H1 (cell line): ENCODE data around the gene BCL7B. TPM values are rescaled to one million over a fixed set of nuclear protein-coding genes. Genes with fewer than 3 reads are reported as not detected.

ENCODE experiments used
- CTCF ChIA-PET: fragments of 300-600 bp; sonication (Branson Sonifier 250); formaldehyde crosslinking; loops from one replicate; lab custom pipeline; 2021; ENCODE audit not compliant: partially characterized antibody; lab: Charles Lee
- POLR2A ChIA-PET: fragments of 300-600 bp; sonication (Branson Sonifier 250); formaldehyde crosslinking; loops from one replicate; lab custom pipeline; 2021; ENCODE audit warnings: inconsistent platforms; ENCODE audit not compliant: partially characterized antibody; lab: Charles Lee
- DNase-seq, 2 experiments: peaks; one replicate each; pipeline versions ENCODE4 v3.0.0 to v3.0.0-alpha.2; 2010 to 2022; ENCODE audit warnings: low spot score in 2 of 2, low read depth in 1 of 2, mixed read lengths in 1 of 2
- FAIRE-seq: peaks from 2 replicates; lab custom pipeline; 2011; peaks lifted over from hg19 to GRCh38; lab: Jason Lieb, UNC
- H2AFZ ChIP-seq: 2 replicates; pipeline ENCODE4 v1.8.1; 2012; ENCODE audit warnings: low read length, inconsistent platforms
- H2AK5ac ChIP-seq: 2 replicates; pipeline ENCODE4 v1.6.1; 2013; ENCODE audit warnings: low read depth, low read length
- H2BK120ac ChIP-seq: replicated peaks from 2 replicates; pipeline ENCODE3; 2013; ENCODE audit warnings: low read depth, low read length, inconsistent platforms
- H2BK12ac ChIP-seq: 2 replicates; pipeline ENCODE4 v1.6.1; 2013; ENCODE audit warnings: low read depth, low read length
- H2BK15ac ChIP-seq: 2 replicates; pipeline ENCODE4 v1.6.1; 2013; ENCODE audit warnings: low read length
- H2BK20ac ChIP-seq: 2 replicates; pipeline ENCODE4 v1.6.1; 2013; ENCODE audit warnings: low read length
- H2BK5ac ChIP-seq: 2 replicates; pipeline ENCODE4 v1.6.1; 2013; ENCODE audit warnings: low read depth, low read length
- H3K14ac ChIP-seq: 2 replicates; pipeline ENCODE4 v1.6.1; 2013; ENCODE audit warnings: inconsistent platforms; ENCODE audit not compliant: insufficient read length
- H3K18ac ChIP-seq: 2 replicates; pipeline ENCODE4 v1.6.1; 2013; ENCODE audit warnings: low read length; ENCODE audit errors: extremely low read depth
- H3K23ac ChIP-seq: 2 replicates; pipeline ENCODE4 v1.6.1; 2013; ENCODE audit warnings: inconsistent platforms; ENCODE audit not compliant: insufficient read length
- H3K23me2 ChIP-seq: 2 replicates; pipeline ENCODE4 v1.6.1; 2013; ENCODE audit warnings: low read depth, low read length
- H3K27ac ChIP-seq: 2 replicates; pipeline ENCODE4 v1.6.1; 2011; ENCODE audit warnings: low read depth, low read length, inconsistent platforms
- H3K27me3 ChIP-seq, 4 experiments: replicated peaks in 1 of 4; 1 replicate in 1 of 4; 2 replicates in 3 of 4; pipeline versions ENCODE4 v1.6.1 to v1.8.1; 2011 to 2013; ENCODE audit warnings: low read length in 3 of 4, mild to moderate bottlenecking in 3 of 4, inconsistent platforms in 2 of 4, mixed read lengths in 2 of 4, moderate library complexity in 1 of 4; ENCODE audit not compliant: control insufficient read depth in 3 of 4, insufficient read depth in 3 of 4; ENCODE audit errors: extremely low read depth in 1 of 4
- H3K36me3 ChIP-seq, 4 experiments: 2 replicates each; pipeline versions ENCODE4 v1.6.1 to v1.8.1; 2011 to 2013; ENCODE audit warnings: mild to moderate bottlenecking in 4 of 4, low read length in 3 of 4, moderate library complexity in 2 of 4, control low read depth in 1 of 4, inconsistent platforms in 1 of 4; ENCODE audit not compliant: insufficient read depth in 4 of 4, control insufficient read depth in 2 of 4
- H3K4ac ChIP-seq: replicated peaks from 2 replicates; pipeline ENCODE3; 2013; ENCODE audit warnings: low read length, low read depth, mixed read lengths, inconsistent platforms; ENCODE audit not compliant: insufficient read length
- H3K4me1 ChIP-seq, 4 experiments: replicated peaks in 1 of 4; 1 replicate in 1 of 4; 2 replicates in 3 of 4; pipeline versions ENCODE4 v1.6.1 to v1.8.1; 2011 to 2013; ENCODE audit warnings: low read length in 3 of 4, inconsistent platforms in 2 of 4, mixed read lengths in 1 of 4; ENCODE audit not compliant: insufficient read depth in 4 of 4, control insufficient read depth in 3 of 4
- H3K4me2 ChIP-seq, 2 experiments: 2 replicates each; pipeline versions ENCODE4 v1.6.1 to v1.8.1; 2011 to 2013; ENCODE audit warnings: low read depth in 2 of 2, low read length in 2 of 2, control low read depth in 1 of 2, inconsistent platforms in 1 of 2, mild to moderate bottlenecking in 1 of 2; ENCODE audit not compliant: insufficient read depth in 1 of 2
- H3K4me3 ChIP-seq, 4 experiments: fragments of 200-600, 300-600 bp in 1 of 4; sonication (generic), shearing (Covaris generic), sonication (Bioruptor Twin) in 1 of 4; 2 replicates each; pipeline versions ENCODE4 v1.5.1 to v1.8.1; 2011 to 2016; ENCODE audit warnings: low read length in 4 of 4, low read depth in 3 of 4, control low read depth in 2 of 4, inconsistent platforms in 2 of 4, mild to moderate bottlenecking in 2 of 4, mixed read lengths in 1 of 4, moderate library complexity in 1 of 4; ENCODE audit not compliant: insufficient read depth in 2 of 4; ENCODE audit errors: extremely low read depth in 1 of 4
- H3K56ac ChIP-seq: replicated peaks from 2 replicates; pipeline ENCODE3; 2013; ENCODE audit warnings: low read depth, mild to moderate bottlenecking, mixed read lengths, low read length, inconsistent platforms; ENCODE audit not compliant: insufficient read length
- H3K79me1 ChIP-seq: 2 replicates; pipeline ENCODE4 v1.6.1; 2013; ENCODE audit warnings: low read depth, low read length, control low read depth
- H3K79me2 ChIP-seq, 2 experiments: 2 replicates each; pipeline versions ENCODE4 v1.6.1 to v1.8.1; 2012 to 2013; ENCODE audit warnings: low read length in 2 of 2, mild to moderate bottlenecking in 2 of 2, inconsistent platforms in 1 of 2; ENCODE audit not compliant: insufficient read depth in 2 of 2, control insufficient read depth in 1 of 2
- H3K9ac ChIP-seq, 4 experiments: replicated peaks in 1 of 4; 1 replicate in 1 of 4; 2 replicates in 3 of 4; pipeline versions ENCODE4 v1.6.1 to v1.8.1; 2011 to 2013; ENCODE audit warnings: low read depth in 3 of 4, low read length in 3 of 4, control low read depth in 2 of 4, mild to moderate bottlenecking in 2 of 4, moderate library complexity in 2 of 4, inconsistent platforms in 1 of 4; ENCODE audit errors: extremely low read depth in 1 of 4
- H3K9me3 ChIP-seq, 2 experiments: 2 replicates each; pipeline versions ENCODE4 v1.6.1 to v1.8.1; 2012 to 2013; ENCODE audit warnings: mild to moderate bottlenecking in 2 of 2, moderate library complexity in 2 of 2, control low read depth in 1 of 2, inconsistent platforms in 1 of 2, low read depth in 1 of 2, low read length in 1 of 2, mixed read lengths in 1 of 2; ENCODE audit not compliant: insufficient read depth in 2 of 2
- H4K20me1 ChIP-seq, 2 experiments: replicated peaks in 1 of 2; 2 replicates each; pipeline versions ENCODE3 to v1.8.1; 2011 to 2013; ENCODE audit warnings: inconsistent platforms in 2 of 2, low read length in 2 of 2, mild to moderate bottlenecking in 1 of 2; ENCODE audit not compliant: insufficient read depth in 2 of 2, control insufficient read depth in 1 of 2
- H4K5ac ChIP-seq: 2 replicates; pipeline ENCODE4 v1.6.1; 2013; ENCODE audit warnings: low read length, low read depth, mixed read lengths, inconsistent platforms; ENCODE audit not compliant: insufficient read length
- H4K8ac ChIP-seq: 2 replicates; pipeline ENCODE4 v1.8.0; 2013; ENCODE audit warnings: mild to moderate bottlenecking, moderate library complexity, low read length, inconsistent platforms; ENCODE audit not compliant: insufficient read depth; ENCODE audit errors: extremely low read depth
- H4K91ac ChIP-seq: replicated peaks from 2 replicates; pipeline ENCODE3; 2013; ENCODE audit warnings: low read length, mixed read lengths, inconsistent platforms; ENCODE audit not compliant: insufficient read length
- BACH1 ChIP-seq: IDR thresholded peaks from 2 replicates; pipeline ENCODE4 v1.6.1; 2012; ENCODE audit warnings: low read length, improper control_type of control experiment
- CTBP2 ChIP-seq: IDR thresholded peaks from 2 replicates; pipeline ENCODE4 v1.7.0; 2011; ENCODE audit warnings: borderline replicate concordance, mild to moderate bottlenecking, moderate library complexity, mixed read lengths, low read length; ENCODE audit not compliant: insufficient read depth, insufficient read length
- EGR1 ChIP-seq: IDR thresholded peaks from 2 replicates; pipeline ENCODE4 v1.6.1; 2011; ENCODE audit warnings: low read depth, low read length, borderline replicate concordance
- JUN ChIP-seq: IDR thresholded peaks from 2 replicates; pipeline ENCODE4 v1.6.1; 2011; ENCODE audit warnings: low read depth, mild to moderate bottlenecking, improper control_type of control experiment, low read length
- MAFK ChIP-seq: IDR thresholded peaks from 2 replicates; pipeline ENCODE4 v1.6.1; 2012; ENCODE audit warnings: low read depth, mild to moderate bottlenecking, improper control_type of control experiment, low read length
- POLR2A ChIP-seq, 2 experiments: IDR thresholded peaks; 1 replicate in 1 of 2; 2 replicates in 1 of 2; pipeline ENCODE4 v1.6.1; 2011; ENCODE audit warnings: low read depth in 2 of 2, low read length in 2 of 2, mild to moderate bottlenecking in 2 of 2; ENCODE audit errors: control extremely low read depth in 1 of 2
- SP2 ChIP-seq: IDR thresholded peaks from 2 replicates; pipeline ENCODE4 v1.6.1; 2012; ENCODE audit warnings: mild to moderate bottlenecking, low read length, inconsistent platforms
- SP4 ChIP-seq: IDR thresholded peaks from 2 replicates; pipeline ENCODE4 v1.6.1; 2012; ENCODE audit warnings: low read length, inconsistent platforms
- TAF1 ChIP-seq: IDR thresholded peaks from 2 replicates; pipeline ENCODE4 v1.6.1; 2011; ENCODE audit warnings: mild to moderate bottlenecking, low read depth, low read length
- TCF12 ChIP-seq: IDR thresholded peaks from 2 replicates; pipeline ENCODE4 v1.6.1; 2011; ENCODE audit warnings: low read depth, mild to moderate bottlenecking, low read length
- WGBS, 2 experiments: shearing (Covaris generic) in 1 of 2; methylation state at CpG; one replicate each; pipeline versions ENCODE4 v1.1.6 to v1.1.7; 2013 to 2015; ENCODE audit warnings: low lambda C conversion rate in 2 of 2, mixed read lengths in 2 of 2, inconsistent platforms in 1 of 2, low coverage in 1 of 2, missing lambda C conversion rate in 1 of 2; ENCODE audit not compliant: insufficient replicate concordance in 2 of 2, insufficient coverage in 1 of 2, insufficient read length in 1 of 2; ENCODE audit errors: extremely low coverage in 1 of 2, missing lambda C conversion rate in 1 of 2; 5-methylcytosine and 5-hydroxymethylcytosine counted together
- polyA plus RNA-seq, 7 experiments: library from polyadenylated mRNA; depleted of rRNA in 3 of 7; stranded (reverse) in 5 of 7; unstranded in 2 of 7; fragments of >200 nt in 5 of 7; fragments of 200-250 nt in 2 of 7; gene quantifications; 1 replicate in 5 of 7; 2 replicates in 1 of 7; 4 replicates in 1 of 7; pipeline versions ENCODE4 v1.2.1 to v1.2.3, GENCODE V29; 2011 to 2013; ENCODE audit warnings: missing spikeins in 2 of 7, mixed read lengths in 2 of 7
- total RNA-seq: library from RNA; stranded (reverse); fragmentation: NEBNext Ultra II Directional; extraction: Animal tissue kit (Norgen Biotek cat#: 25700); gene quantifications from 2 replicates; pipeline ENCODE4 v1.2.1, GENCODE V29; 2021
- TF ChIP-seq, protein P1 (sequence below), 3 experiments: IDR thresholded peaks; 1 replicate in 2 of 3; 2 replicates in 1 of 3; pipeline versions ENCODE4 v1.5.1 to v1.6.1; 2011; ENCODE audit warnings: low read length in 3 of 3, mild to moderate bottlenecking in 3 of 3, inconsistent platforms in 2 of 3, low read depth in 1 of 3, moderate library complexity in 1 of 3; ENCODE audit not compliant: insufficient read depth in 1 of 3; ENCODE audit errors: control extremely low read depth in 1 of 3

BCL7B gene
- total and polyA plus RNA-seq, 2 of the 8 experiments (the other 6 are each of a cell fraction or from before 2014, with no cell fraction given), result 24.9 to 44.6 TPM

DNA sequence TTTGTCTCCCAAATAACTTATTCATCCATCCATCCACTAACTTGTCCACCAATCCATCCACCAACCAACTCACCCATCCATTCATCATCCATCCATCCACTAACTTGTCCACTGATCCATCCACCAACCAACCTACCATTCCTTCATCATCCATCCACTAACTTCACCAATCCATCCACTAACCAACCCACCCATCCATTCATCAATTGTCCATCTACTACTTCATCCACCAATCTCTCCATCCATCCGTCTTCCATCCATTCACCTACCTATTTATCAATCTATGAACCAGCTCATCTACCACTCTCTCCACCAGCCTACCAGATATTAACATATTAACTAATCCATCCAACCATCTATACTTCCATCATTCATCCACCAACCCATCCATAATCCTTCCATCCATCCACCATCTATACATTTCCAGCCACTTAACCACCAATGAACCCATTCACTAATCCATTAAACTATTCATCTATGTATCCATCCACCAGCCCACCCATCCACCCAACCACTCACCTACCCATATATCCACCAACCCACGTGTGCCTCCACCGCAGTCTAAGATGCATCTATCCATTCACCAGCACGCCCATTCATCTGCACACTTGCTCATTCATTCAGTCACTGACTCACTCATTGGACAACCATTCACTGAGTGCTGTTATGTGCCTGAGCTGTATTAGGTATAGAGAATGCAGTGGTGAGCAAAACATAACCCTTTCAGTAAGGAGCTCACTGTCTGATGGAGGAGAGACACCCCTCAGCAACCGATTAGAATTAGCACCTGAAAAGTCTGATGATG, 40.7 kb upstream of the BCL7B start:
- H3K18ac ChIP-seq, result no peak overlapping the region
- H3K4me3 ChIP-seq, result no peak overlapping the region
- H3K79me2 ChIP-seq, result no peaks in the 10 kb centered on the region
- no peak overlapping the region for H4K5ac ChIP-seq
- H3K14ac ChIP-seq, result no peak overlapping the region
- H3K36me3 ChIP-seq, result no peaks in the 10 kb centered on the region; a peak in 1 of 8 replicates
- peaks cover 0 to 4% (median 2%) of the 10 kb centered on the region in 4 experiments; a peak in 2 of 7 replicates for H3K27me3 ChIP-seq
- no peak overlapping the region for H3K23ac ChIP-seq
- H2BK20ac ChIP-seq, result no peak overlapping the region
- H2BK12ac ChIP-seq, result no peak overlapping the region
- H2BK5ac ChIP-seq, result no peak overlapping the region
- H3K56ac ChIP-seq, result peak overlapping the region; percentile 99
- no peaks in the 10 kb centered on the region for H3K9me3 ChIP-seq
- H3K23me2 ChIP-seq, result peaks cover 6% of the 10 kb centered on the region; the same call in 1 of the 2 replicates
- no peak overlapping the region for H2AFZ ChIP-seq
- no peak overlapping the region; a peak in 1 of 7 replicates for H3K9ac ChIP-seq
- FAIRE-seq (no peak), DNase-seq (no peak)
- H3K79me1 ChIP-seq, result no peaks in the 10 kb centered on the region
- ChIA-PET CTCF (interaction anchor here (0.6 to 9.6 kb wide), 2 partner anchors 8 to 69 kb away, joined by 3 to 74 read pairs; no protein-coding TSS in a partner anchor), POLR2A (interaction anchor here (0.9 to 1.6 kb wide), 3 partner anchors 11 to 41 kb away, joined by 3 to 6 read pairs (median 3); no protein-coding TSS in a partner anchor)
- no peak overlapping the region for H2BK120ac ChIP-seq
- no peak overlapping the region for H3K27ac ChIP-seq
- H3K4ac ChIP-seq, result no peak overlapping the region
- H4K91ac ChIP-seq, result no peak overlapping the region
- WGBS, 2 experiments, result 84 to 100% methylated on average over 1 to 5 of the region's 5 CpGs
- no peak overlapping the region for H4K8ac ChIP-seq
- H2BK15ac ChIP-seq, result no peak overlapping the region
- H2AK5ac ChIP-seq, result no peak overlapping the region
- peaks cover 0 to 7% of the 10 kb centered on the region in 2 experiments for H4K20me1 ChIP-seq
- H3K4me2 ChIP-seq, result no peak overlapping the region
- peaks cover 0 to 13% (median 4%) of the 10 kb centered on the region in 4 experiments; a peak in 6 of 7 replicates for H3K4me1 ChIP-seq
- TF ChIP-seq POLR2A (IDR thresholded peaks at IDR 0.05; ENCODE audit: control extremely low read depth in 1 of 2, low read depth in 2 of 2, low read length in 2 of 2) (no peak), TAF1 (no peak), SP4 (no peak), MAFK (no peak), BACH1 (no peak), EGR1 (no peak), SP2 (no peak), CTBP2 (no peak), JUN (no peak), TCF12 (no peak)
- TF ChIP-seq, protein P1, sequence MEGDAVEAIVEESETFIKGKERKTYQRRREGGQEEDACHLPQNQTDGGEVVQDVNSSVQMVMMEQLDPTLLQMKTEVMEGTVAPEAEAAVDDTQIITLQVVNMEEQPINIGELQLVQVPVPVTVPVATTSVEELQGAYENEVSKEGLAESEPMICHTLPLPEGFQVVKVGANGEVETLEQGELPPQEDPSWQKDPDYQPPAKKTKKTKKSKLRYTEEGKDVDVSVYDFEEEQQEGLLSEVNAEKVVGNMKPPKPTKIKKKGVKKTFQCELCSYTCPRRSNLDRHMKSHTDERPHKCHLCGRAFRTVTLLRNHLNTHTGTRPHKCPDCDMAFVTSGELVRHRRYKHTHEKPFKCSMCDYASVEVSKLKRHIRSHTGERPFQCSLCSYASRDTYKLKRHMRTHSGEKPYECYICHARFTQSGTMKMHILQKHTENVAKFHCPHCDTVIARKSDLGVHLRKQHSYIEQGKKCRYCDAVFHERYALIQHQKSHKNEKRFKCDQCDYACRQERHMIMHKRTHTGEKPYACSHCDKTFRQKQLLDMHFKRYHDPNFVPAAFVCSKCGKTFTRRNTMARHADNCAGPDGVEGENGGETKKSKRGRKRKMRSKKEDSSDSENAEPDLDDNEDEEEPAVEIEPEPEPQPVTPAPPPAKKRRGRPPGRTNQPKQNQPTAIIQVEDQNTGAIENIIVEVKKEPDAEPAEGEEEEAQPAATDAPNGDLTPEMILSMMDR (IDR thresholded peaks at IDR 0.05; ENCODE audit: control extremely low read depth in 1 of 3, insufficient read depth in 1 of 3, low read depth in 1 of 3, low read length in 3 of 3), result no peak
